GM23338 (cell line): ENCODE measurements around the gene B4GALT7. TPM values are rescaled to one million over a fixed set of nuclear protein-coding genes. Genes with fewer than 3 reads are reported as not detected.

Experiments
- ATAC-seq: fragments of 200-7000 bp; cut with Tn5 transposase; 3 replicates; pipeline ENCODE4 v1.9.1; 2020
- DNase-seq: peaks from one replicate; pipeline ENCODE4 v3.0.0-alpha.2; 2015; ENCODE audit warnings: low spot score
- H2AFZ ChIP-seq: fragments of 200-600 bp; sonication (generic); 2 replicates; pipeline ENCODE4 v1.8.0; 2016; ENCODE audit warnings: antibody characterized with exemption, mild to moderate bottlenecking, moderate library complexity
- H3F3A ChIP-seq: fragments of 200-600 bp; sonication (generic); replicated peaks from 2 replicates; pipeline ENCODE4 v1.8.0; 2017; ENCODE audit warnings: antibody characterized with exemption, mixed run types, low read depth
- H3K27ac ChIP-seq: fragments of 200-600 bp; sonication (generic); 2 replicates; pipeline ENCODE4 v1.6.1; 2016; ENCODE audit warnings: low read depth
- H3K27me3 ChIP-seq: fragments of 200-600 bp; sonication (generic); 2 replicates; pipeline ENCODE4 v1.8.0; 2016; ENCODE audit warnings: mild to moderate bottlenecking, mixed run types, moderate library complexity; ENCODE audit not compliant: insufficient read depth
- H3K36me3 ChIP-seq: fragments of 200-600 bp; sonication (generic); 2 replicates; pipeline ENCODE4 v1.8.0; 2016; ENCODE audit warnings: mild to moderate bottlenecking; ENCODE audit not compliant: insufficient read depth
- H3K4me1 ChIP-seq: fragments of 200-600 bp; sonication (generic); 2 replicates; pipeline ENCODE4 v1.8.0; 2016; ENCODE audit warnings: mild to moderate bottlenecking, moderate library complexity; ENCODE audit not compliant: insufficient read depth
- H3K4me2 ChIP-seq: fragments of 200-600 bp; sonication (generic); 2 replicates; pipeline ENCODE4 v1.7.1; 2017; ENCODE audit warnings: mixed run types
- H3K4me3 ChIP-seq: fragments of 200-600 bp; sonication (generic); 2 replicates; pipeline ENCODE4 v1.6.1; 2016; ENCODE audit warnings: mixed run types
- H3K79me2 ChIP-seq: fragments of 200-600 bp; sonication (generic); replicated peaks from 2 replicates; pipeline ENCODE4 v1.8.0; 2017; ENCODE audit warnings: mild to moderate bottlenecking; ENCODE audit not compliant: insufficient read depth
- H3K9me2 ChIP-seq: fragments of 200-600 bp; sonication (generic); 2 replicates; pipeline ENCODE4 v1.8.0; 2017; ENCODE audit not compliant: insufficient read depth
- H4K20me1 ChIP-seq: fragments of 200-600 bp; sonication (generic); replicated peaks from 2 replicates; pipeline ENCODE4 v1.8.0; 2017; ENCODE audit warnings: mild to moderate bottlenecking; ENCODE audit not compliant: insufficient read depth
- H3K27ac Mint-ChIP-seq: 2 replicates; pipeline ENCODE4 v1.8.0; 2020; ENCODE audit warnings: inconsistent platforms, mild to moderate bottlenecking, moderate library complexity, mixed read lengths
- H3K27me3 Mint-ChIP-seq: 3 replicates; pipeline ENCODE4 v1.8.0; 2022; ENCODE audit warnings: low read depth, mild to moderate bottlenecking, moderate library complexity, mixed read lengths, inconsistent platforms; ENCODE audit not compliant: insufficient read depth, poor library complexity
- H3K36me3 Mint-ChIP-seq: 3 replicates; pipeline ENCODE4 v1.8.0; 2021; ENCODE audit warnings: low read depth, mild to moderate bottlenecking, inconsistent platforms, moderate library complexity, mixed read lengths
- H3K4me1 Mint-ChIP-seq: 3 replicates; pipeline ENCODE4 v1.8.0; 2020; ENCODE audit warnings: mild to moderate bottlenecking, inconsistent platforms, mixed read lengths
- H3K4me3 Mint-ChIP-seq: 3 replicates; pipeline ENCODE4 v1.8.0; 2021; ENCODE audit warnings: moderate library complexity, mild to moderate bottlenecking, inconsistent platforms, mixed read lengths
- H3K9me3 Mint-ChIP-seq: 3 replicates; pipeline ENCODE4 v1.8.0; 2020; ENCODE audit warnings: moderate library complexity, mild to moderate bottlenecking, inconsistent platforms, mixed read lengths
- CREB1 ChIP-seq: fragments of 250-450 bp; sonication (Bioruptor Pico); IDR thresholded peaks from 2 replicates; pipeline ENCODE4 v1.5.0; 2020; ENCODE audit warnings: low read depth, mild to moderate bottlenecking, moderate library complexity
- EZH2phosphoT487 ChIP-seq: fragments of 200-600 bp; sonication (generic); IDR thresholded peaks from one replicate; pipeline ENCODE4 v1.8.1; 2018; ENCODE audit warnings: antibody characterized with exemption; ENCODE audit not compliant: unreplicated experiment
- JUNB ChIP-seq: IDR thresholded peaks from one replicate; pipeline ENCODE4 v1.6.1; 2016; ENCODE audit warnings: antibody characterized with exemption; ENCODE audit not compliant: unreplicated experiment
- NANOG ChIP-seq: IDR thresholded peaks from 2 replicates; pipeline ENCODE4 v1.6.1; 2016; ENCODE audit warnings: antibody characterized with exemption, borderline replicate concordance
- POLR2AphosphoS5 ChIP-seq: IDR thresholded peaks from 2 replicates; pipeline ENCODE4 v1.6.1; 2016; ENCODE audit warnings: antibody characterized with exemption, low read depth
- ZNF114 ChIP-seq: fragments of 250-450 bp; sonication (Bioruptor Pico); IDR thresholded peaks from 2 replicates; pipeline ENCODE4 v1.5.0; 2020; ENCODE audit warnings: mild to moderate bottlenecking, moderate library complexity
- ZNF331 ChIP-seq: fragments of 250-450 bp; sonication (Bioruptor Pico); IDR thresholded peaks from 2 replicates; pipeline ENCODE4 v1.5.0; 2020; ENCODE audit warnings: low read depth, mild to moderate bottlenecking, moderate library complexity
- polyA plus RNA-seq: library from polyadenylated mRNA; unstranded; fragments of >200 nt; fragmentation: Nextera tagmentation; extraction: Ambion mirVana; gene quantifications from 2 replicates; pipeline ENCODE4 v1.2.1, GENCODE V29; 2016
- total RNA-seq: library from RNA; depleted of rRNA; stranded (reverse); fragments of >200 nt; shearing (Covaris generic); gene quantifications from 2 replicates; pipeline ENCODE4 v1.2.3, GENCODE V29; 2014
- TF ChIP-seq, protein P1 (sequence below): IDR thresholded peaks from one replicate; pipeline ENCODE4 v1.6.1; 2018; ENCODE audit warnings: antibody characterized with exemption; ENCODE audit not compliant: unreplicated experiment
- TF ChIP-seq, protein P2 (sequence below): fragments of 250-450 bp; sonication (Bioruptor Pico); IDR thresholded peaks from 2 replicates; pipeline ENCODE4 v1.5.0; 2020; ENCODE audit warnings: mild to moderate bottlenecking, moderate library complexity
- TF ChIP-seq, protein P3 (sequence below): IDR thresholded peaks from 2 replicates; pipeline ENCODE4 v1.6.1; 2016; ENCODE audit warnings: antibody characterized with exemption
- TF ChIP-seq, protein P4 (sequence below), 2 experiments: fragments of 200-600 bp in 1 of 2; sonication (generic) in 1 of 2; conservative IDR thresholded peaks; 2 replicates each; pipeline versions ENCODE4 v1.5.1 to v1.6.1; 2016 to 2017; ENCODE audit warnings: antibody characterized with exemption in 2 of 2, low read depth in 2 of 2, mild to moderate bottlenecking in 2 of 2, moderate library complexity in 1 of 2

Gene B4GALT7
- total and polyA plus RNA-seq, 2 experiments from 2014 or later = 10.0 to 23.3 TPM

DNA sequence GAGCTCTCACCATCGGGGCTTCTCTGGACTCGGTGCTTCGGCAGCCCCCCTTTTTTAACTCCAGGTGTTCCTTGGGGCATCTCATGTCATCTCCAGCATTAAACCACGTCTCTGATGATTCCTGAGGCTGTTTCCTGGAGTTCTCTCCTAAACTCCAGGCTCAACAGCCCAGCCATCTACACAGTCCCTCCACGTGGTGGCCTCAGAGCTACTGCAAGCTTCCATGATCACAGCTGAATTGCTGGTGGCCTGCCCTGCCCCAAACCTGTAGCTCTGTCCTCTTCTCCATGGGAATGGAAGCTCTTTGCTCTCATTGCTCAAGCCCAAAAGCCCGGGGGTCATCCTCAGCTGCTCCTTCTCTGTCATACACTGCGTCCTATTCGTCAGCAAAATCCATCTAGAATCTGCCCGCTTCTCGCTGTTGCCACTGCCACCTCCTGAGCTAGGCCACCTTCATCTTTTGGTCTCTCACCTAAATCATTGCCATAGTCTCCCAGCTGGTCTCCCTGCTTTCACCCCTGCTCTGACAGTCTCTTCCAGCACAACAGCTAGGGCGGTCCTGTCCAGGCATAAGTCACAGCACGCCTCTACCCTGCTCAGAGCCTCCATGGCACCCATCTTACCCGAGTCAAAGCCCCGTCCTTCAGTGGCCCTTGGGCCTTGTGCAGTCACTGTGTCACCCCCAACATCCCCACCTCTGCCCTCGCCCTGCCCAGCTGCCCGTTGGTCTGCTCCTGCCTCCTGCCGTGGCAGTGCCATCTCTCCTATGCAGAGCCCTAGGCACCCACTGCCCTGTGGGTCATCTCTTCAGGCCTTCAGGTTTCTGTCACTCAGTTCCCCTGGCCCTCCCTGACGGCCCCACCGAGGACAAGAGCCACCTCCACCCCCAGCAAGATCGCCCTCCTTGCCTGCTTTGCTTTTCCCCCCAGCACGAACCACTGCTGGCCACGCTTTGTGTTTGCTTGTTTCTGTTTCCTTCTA lies 6.4 kb downstream of the B4GALT7 start:
- Histone ChIP-seq H3K27me3 (no peaks in the 10 kb centered on the region), H3K36me3 (no peaks in the 10 kb centered on the region), H3K4me1 (peaks cover 9% of the 10 kb centered on the region), H3K27ac (peak overlapping the region; percentile 55; the same call in 1 of the 2 replicates), H2AFZ (no peak overlapping the region), H3K4me3 (no peak overlapping the region), H3K4me2 (no peak overlapping the region), H3K9me2 (no peaks in the 10 kb centered on the region), H4K20me1 (0 out of 2 replicates have a peak, but pooled peaks cover under 1% of the 10 kb centered on the region), H3K79me2 (no peaks in the 10 kb centered on the region), H3F3A (no peaks in the 10 kb centered on the region)
- H3K36me3 Mint-ChIP-seq = peaks cover 5% of the 10 kb centered on the region; the same call in 1 of the 3 replicates
- peaks cover 22% of the 10 kb centered on the region for H3K27me3 Mint-ChIP-seq
- DNase-seq (no peak), ATAC-seq (no peak)
- TF ChIP-seq ZNF331 (CRISPR knock-in tag) (no peak), JUNB (no peak), ZNF114 (CRISPR knock-in tag) (no peak), POLR2AphosphoS5 (no peak), NANOG (no peak), EZH2phosphoT487 (no peak), CREB1 (CRISPR knock-in tag) (no peak)
- TF ChIP-seq, protein P1, sequence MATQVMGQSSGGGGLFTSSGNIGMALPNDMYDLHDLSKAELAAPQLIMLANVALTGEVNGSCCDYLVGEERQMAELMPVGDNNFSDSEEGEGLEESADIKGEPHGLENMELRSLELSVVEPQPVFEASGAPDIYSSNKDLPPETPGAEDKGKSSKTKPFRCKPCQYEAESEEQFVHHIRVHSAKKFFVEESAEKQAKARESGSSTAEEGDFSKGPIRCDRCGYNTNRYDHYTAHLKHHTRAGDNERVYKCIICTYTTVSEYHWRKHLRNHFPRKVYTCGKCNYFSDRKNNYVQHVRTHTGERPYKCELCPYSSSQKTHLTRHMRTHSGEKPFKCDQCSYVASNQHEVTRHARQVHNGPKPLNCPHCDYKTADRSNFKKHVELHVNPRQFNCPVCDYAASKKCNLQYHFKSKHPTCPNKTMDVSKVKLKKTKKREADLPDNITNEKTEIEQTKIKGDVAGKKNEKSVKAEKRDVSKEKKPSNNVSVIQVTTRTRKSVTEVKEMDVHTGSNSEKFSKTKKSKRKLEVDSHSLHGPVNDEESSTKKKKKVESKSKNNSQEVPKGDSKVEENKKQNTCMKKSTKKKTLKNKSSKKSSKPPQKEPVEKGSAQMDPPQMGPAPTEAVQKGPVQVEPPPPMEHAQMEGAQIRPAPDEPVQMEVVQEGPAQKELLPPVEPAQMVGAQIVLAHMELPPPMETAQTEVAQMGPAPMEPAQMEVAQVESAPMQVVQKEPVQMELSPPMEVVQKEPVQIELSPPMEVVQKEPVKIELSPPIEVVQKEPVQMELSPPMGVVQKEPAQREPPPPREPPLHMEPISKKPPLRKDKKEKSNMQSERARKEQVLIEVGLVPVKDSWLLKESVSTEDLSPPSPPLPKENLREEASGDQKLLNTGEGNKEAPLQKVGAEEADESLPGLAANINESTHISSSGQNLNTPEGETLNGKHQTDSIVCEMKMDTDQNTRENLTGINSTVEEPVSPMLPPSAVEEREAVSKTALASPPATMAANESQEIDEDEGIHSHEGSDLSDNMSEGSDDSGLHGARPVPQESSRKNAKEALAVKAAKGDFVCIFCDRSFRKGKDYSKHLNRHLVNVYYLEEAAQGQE = no peak
- TF ChIP-seq, protein P2, sequence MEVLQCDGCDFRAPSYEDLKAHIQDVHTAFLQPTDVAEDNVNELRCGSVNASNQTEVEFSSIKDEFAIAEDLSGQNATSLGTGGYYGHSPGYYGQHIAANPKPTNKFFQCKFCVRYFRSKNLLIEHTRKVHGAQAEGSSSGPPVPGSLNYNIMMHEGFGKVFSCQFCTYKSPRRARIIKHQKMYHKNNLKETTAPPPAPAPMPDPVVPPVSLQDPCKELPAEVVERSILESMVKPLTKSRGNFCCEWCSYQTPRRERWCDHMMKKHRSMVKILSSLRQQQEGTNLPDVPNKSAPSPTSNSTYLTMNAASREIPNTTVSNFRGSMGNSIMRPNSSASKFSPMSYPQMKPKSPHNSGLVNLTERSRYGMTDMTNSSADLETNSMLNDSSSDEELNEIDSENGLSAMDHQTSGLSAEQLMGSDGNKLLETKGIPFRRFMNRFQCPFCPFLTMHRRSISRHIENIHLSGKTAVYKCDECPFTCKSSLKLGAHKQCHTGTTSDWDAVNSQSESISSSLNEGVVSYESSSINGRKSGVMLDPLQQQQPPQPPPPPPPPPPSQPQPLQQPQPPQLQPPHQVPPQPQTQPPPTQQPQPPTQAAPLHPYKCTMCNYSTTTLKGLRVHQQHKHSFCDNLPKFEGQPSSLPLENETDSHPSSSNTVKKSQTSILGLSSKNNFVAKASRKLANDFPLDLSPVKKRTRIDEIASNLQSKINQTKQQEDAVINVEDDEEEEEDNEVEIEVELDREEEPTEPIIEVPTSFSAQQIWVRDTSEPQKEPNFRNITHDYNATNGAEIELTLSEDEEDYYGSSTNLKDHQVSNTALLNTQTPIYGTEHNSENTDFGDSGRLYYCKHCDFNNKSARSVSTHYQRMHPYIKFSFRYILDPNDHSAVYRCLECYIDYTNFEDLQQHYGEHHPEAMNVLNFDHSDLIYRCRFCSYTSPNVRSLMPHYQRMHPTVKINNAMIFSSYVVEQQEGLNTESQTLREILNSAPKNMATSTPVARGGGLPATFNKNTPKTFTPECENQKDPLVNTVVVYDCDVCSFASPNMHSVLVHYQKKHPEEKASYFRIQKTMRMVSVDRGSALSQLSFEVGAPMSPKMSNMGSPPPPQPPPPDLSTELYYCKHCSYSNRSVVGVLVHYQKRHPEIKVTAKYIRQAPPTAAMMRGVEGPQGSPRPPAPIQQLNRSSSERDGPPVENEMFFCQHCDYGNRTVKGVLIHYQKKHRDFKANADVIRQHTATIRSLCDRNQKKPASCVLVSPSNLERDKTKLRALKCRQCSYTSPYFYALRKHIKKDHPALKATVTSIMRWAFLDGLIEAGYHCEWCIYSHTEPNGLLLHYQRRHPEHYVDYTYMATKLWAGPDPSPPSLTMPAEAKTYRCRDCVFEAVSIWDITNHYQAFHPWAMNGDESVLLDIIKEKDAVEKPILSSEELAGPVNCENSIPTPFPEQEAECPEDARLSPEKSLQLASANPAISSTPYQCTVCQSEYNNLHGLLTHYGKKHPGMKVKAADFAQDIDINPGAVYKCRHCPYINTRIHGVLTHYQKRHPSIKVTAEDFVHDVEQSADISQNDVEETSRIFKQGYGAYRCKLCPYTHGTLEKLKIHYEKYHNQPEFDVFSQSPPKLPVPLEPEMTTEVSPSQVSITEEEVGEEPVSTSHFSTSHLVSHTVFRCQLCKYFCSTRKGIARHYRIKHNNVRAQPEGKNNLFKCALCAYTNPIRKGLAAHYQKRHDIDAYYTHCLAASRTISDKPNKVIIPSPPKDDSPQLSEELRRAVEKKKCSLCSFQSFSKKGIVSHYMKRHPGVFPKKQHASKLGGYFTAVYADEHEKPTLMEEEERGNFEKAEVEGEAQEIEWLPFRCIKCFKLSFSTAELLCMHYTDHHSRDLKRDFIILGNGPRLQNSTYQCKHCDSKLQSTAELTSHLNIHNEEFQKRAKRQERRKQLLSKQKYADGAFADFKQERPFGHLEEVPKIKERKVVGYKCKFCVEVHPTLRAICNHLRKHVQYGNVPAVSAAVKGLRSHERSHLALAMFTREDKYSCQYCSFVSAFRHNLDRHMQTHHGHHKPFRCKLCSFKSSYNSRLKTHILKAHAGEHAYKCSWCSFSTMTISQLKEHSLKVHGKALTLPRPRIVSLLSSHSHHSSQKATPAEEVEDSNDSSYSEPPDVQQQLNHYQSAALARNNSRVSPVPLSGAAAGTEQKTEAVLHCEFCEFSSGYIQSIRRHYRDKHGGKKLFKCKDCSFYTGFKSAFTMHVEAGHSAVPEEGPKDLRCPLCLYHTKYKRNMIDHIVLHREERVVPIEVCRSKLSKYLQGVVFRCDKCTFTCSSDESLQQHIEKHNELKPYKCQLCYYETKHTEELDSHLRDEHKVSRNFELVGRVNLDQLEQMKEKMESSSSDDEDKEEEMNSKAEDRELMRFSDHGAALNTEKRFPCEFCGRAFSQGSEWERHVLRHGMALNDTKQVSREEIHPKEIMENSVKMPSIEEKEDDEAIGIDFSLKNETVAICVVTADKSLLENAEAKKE (CRISPR knock-in tag) = no peak
- TF ChIP-seq, protein P3, sequence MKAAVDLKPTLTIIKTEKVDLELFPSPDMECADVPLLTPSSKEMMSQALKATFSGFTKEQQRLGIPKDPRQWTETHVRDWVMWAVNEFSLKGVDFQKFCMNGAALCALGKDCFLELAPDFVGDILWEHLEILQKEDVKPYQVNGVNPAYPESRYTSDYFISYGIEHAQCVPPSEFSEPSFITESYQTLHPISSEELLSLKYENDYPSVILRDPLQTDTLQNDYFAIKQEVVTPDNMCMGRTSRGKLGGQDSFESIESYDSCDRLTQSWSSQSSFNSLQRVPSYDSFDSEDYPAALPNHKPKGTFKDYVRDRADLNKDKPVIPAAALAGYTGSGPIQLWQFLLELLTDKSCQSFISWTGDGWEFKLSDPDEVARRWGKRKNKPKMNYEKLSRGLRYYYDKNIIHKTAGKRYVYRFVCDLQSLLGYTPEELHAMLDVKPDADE = no peak
- TF ChIP-seq, protein P4, sequence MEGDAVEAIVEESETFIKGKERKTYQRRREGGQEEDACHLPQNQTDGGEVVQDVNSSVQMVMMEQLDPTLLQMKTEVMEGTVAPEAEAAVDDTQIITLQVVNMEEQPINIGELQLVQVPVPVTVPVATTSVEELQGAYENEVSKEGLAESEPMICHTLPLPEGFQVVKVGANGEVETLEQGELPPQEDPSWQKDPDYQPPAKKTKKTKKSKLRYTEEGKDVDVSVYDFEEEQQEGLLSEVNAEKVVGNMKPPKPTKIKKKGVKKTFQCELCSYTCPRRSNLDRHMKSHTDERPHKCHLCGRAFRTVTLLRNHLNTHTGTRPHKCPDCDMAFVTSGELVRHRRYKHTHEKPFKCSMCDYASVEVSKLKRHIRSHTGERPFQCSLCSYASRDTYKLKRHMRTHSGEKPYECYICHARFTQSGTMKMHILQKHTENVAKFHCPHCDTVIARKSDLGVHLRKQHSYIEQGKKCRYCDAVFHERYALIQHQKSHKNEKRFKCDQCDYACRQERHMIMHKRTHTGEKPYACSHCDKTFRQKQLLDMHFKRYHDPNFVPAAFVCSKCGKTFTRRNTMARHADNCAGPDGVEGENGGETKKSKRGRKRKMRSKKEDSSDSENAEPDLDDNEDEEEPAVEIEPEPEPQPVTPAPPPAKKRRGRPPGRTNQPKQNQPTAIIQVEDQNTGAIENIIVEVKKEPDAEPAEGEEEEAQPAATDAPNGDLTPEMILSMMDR (conservative IDR thresholded peaks at IDR 0.05; ENCODE audit: low read depth in 2 of 2) = no peak
- peak overlapping the region; percentile 60; the same call in 1 of the 2 replicates for H3K27ac Mint-ChIP-seq
- H3K9me3 Mint-ChIP-seq = peaks cover 2% of the 10 kb centered on the region; the same call in 1 of the 3 replicates
- H3K4me1 Mint-ChIP-seq = peaks cover 22% of the 10 kb centered on the region
- no peak overlapping the region; the same call in 2 of the 3 replicates for H3K4me3 Mint-ChIP-seq
